Stimulated activated CD8-positive, alpha-beta memory T cell treated with anti-CD3 and anti-CD28 coated beads, Interleukin-7, amount 100 ng/mL, for 48 hours (primary cell): ENCODE measurements around the gene USP3.
A peak's percentile ranks its signal among the peaks of the same experiment; 100 is the strongest.

Experiments
- DNase-seq, 2 donors: peaks; one replicate each; pipeline ENCODE4 v3.0.0-alpha.2; 2020; ENCODE audit warnings: low read depth in 1 of 2; ENCODE audit errors: extremely low read depth in 1 of 2

Gene USP3

GRCh38 chr15:63504247-63504978, at the start of gene USP3:
Gene USP3, plus strand, starts transcription at chr15:63504593. Its CDS starts 147 bp downstream, at chr15:63504740.
- DNase-seq, result peak; percentile 83 to 95

- no peak for DNase-seq
Measured at GRCh38 chr15:63456258-63456657, 48.1 kb upstream of the USP3 start.

- DNase-seq, result no peak
Measured at GRCh38 chr15:63457379-63457778, 47.0 kb upstream of the USP3 start.

GRCh38 chr15:63458026-63458425, 46.4 kb upstream of the USP3 start:
- no peak for DNase-seq

GRCh38 chr15:63458794-63459395, 45.5 kb upstream of the USP3 start:
- no peak for DNase-seq

- no peak for DNase-seq
Measured at GRCh38 chr15:63460210-63461155, 43.9 kb upstream of the USP3 start.

GRCh38 chr15:63461230-63461985, 43.0 kb upstream of the USP3 start:
- no peak for DNase-seq

GRCh38 chr15:63462088-63462487, 42.3 kb upstream of the USP3 start:
- no peak for DNase-seq

- no peak for DNase-seq
Measured at GRCh38 chr15:63463036-63463435, 41.4 kb upstream of the USP3 start.

- no peak for DNase-seq
Measured at GRCh38 chr15:63463793-63464192, 40.6 kb upstream of the USP3 start.

- DNase-seq, result no peak
Measured at GRCh38 chr15:63465104-63465503, 39.3 kb upstream of the USP3 start.

GRCh38 chr15:63466378-63467192, 37.8 kb upstream of the USP3 start:
- DNase-seq, result no peak

GRCh38 chr15:63469190-63469589, 35.2 kb upstream of the USP3 start:
- peak in 1 of 2 donors; percentile 47 for DNase-seq

GRCh38 chr15:63469984-63470383, 34.4 kb upstream of the USP3 start:
- DNase-seq, result no peak

GRCh38 chr15:63473007-63473748, 31.2 kb upstream of the USP3 start:
- DNase-seq, result no peak

- DNase-seq, result no peak
Measured at GRCh38 chr15:63473749-63473998, 30.7 kb upstream of the USP3 start.

GRCh38 chr15:63473999-63474809, 30.2 kb upstream of the USP3 start:
- no peak for DNase-seq

- DNase-seq, result no peak
Measured at GRCh38 chr15:63474810-63475316, 29.5 kb upstream of the USP3 start.
